ENCODE results near the gene WNT2B.

WNT2B gene

GRCh38 chr1:112527266-112528010 lies 18.7 kb downstream of the WNT2B start:
- DNase-seq (ENCODE audit: low read depth in 2 of 3, low spot score in 1 of 3), result no peak

DNA sequence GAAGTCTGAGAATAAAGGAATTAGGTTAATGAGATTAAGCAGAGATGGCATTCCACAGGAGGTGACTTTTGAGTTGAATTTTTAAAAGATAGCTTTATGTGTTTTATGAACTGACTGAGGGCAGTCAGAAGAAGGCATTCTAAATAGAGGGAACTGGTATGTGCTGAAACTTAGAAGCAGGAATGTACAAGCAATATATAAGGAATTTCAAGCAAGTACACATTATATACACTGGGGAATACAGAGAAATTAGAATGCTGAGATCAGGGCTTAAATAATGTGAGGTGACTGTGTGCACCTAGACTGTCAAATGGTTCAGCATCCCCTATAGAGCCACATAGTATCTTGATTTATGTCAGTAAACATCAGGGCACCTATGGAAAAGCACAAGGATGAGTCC lies 19.3 kb downstream of the WNT2B start:
- DNase-seq (ENCODE audit: low read depth in 2 of 3, low spot score in 1 of 3), result no peak

DNA sequence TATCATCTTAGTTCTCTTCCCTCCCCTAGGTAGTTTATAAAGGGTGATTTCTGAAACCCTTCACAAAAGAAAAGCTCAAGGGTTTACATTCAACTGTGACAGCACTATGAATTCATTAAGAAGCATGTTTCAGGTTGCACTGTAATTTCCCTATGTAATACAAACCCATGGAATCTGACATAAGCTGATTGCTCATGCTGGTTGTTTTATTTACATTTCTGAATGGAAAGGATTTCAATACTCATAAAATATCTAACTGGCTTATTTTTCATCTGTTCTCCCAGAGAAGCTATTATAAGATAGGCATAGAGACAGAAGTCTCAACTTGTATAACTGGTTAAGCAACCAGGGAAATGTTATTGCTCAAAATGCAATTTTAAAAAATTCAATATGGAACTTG lies 20.5 kb downstream of the WNT2B start:
- DNase-seq (ENCODE audit: low read depth in 2 of 3, low spot score in 1 of 3), result no peak

- no peak for DNase-seq (ENCODE audit: low read depth in 2 of 3, low spot score in 1 of 3)
Observed at GRCh38 chr1:112530832-112531231, 22.1 kb downstream of the WNT2B start.

- DNase-seq (ENCODE audit: low read depth in 2 of 3, low spot score in 1 of 3), result no peak
Observed at GRCh38 chr1:112532064-112532463, 23.3 kb downstream of the WNT2B start.

- DNase-seq (ENCODE audit: low read depth in 2 of 3, low spot score in 1 of 3), result no peak
Observed at GRCh38 chr1:112533029-112533428, 24.3 kb downstream of the WNT2B start.

DNA sequence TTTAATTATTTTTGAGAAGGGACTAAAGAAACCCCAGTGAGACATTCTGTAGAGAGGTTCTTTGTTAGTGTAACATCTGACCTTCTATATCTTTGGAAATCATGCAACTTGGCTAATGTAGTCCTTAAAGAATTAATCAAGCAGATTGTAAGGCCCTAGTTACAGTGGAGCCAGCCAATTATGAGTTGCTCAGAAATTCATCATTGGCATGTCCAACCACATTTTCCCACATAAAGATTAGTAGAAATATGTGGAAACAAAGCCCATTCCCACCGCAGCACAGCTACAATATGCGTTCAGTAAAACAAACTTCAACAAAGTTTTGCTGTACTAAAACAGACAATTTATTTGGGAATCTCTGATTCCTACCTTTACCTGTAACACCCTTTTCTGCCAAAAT lies 27.8 kb downstream of the WNT2B start:
- DNase-seq (ENCODE audit: low read depth in 2 of 3, low spot score in 1 of 3), result no peak

DNA sequence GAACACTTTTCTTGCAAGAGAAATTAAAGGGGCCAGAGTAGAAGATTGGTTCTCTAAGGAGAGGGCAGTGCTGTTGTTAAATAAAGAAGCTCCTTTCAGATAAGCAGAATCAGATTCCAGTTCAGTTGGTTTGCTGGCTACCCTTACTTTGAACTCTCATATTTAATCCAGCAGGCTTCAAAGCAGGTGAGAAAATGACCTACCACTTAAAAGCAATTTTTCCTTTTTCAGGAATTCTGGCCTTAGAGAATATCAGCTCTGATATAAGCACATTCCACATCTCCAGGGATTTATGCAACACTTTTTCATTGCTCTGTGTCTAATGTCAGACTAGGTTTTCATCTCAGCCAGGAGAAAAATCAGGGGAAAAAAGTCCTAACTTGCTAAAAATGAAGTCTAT lies 28.7 kb downstream of the WNT2B start:
- no peak for DNase-seq (ENCODE audit: low read depth in 2 of 3, low spot score in 1 of 3)

DNA sequence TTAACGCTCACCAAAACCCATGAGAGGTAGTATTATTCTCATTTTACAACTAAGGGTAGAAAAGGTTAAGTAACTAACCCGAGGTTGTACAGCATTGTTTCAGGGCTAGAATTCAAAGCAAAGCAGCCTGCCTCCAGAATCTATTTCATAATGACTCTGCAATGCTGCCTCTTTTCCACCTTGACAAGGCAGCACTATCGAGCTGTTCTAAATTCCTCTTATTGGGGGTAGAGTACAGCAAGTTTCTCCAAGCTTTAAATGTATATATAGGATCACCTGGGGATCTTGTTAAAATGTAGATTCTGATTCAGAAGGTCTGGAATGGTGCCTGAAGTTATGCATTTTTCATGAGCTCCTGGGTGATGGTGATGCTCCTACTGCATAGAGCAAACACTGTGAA lies 30.1 kb downstream of the WNT2B start:
- no peak for DNase-seq (ENCODE audit: low read depth in 2 of 3, low spot score in 1 of 3)

DNA sequence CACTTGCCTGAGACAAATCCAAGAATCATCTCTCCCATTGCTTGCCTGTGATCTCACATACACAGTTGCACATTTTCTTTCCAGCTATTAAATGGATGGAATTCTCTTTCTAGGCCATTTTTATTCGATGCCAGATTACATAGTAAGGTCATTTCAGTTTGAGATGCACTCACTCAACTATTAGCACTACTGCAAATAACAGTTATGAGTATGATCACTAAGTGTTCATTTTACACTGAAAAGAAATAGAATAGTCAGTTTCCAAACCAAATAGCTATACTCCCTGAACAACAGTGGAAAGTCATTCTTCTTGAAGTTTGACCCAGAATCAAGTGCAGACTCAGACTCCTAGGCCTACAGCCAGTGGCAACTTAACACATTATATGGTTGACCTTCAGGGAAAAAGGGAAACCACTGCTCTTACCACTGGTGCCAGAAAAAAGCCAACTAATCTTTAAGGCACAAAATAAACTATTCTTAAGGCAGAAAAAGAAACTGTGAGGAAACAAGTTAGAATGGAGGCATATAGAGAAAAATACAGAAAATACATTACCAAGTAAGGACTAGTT lies 31.5 kb downstream of the WNT2B start:
- DNase-seq (ENCODE audit: low read depth in 2 of 3, low spot score in 1 of 3), result no peak

- DNase-seq (ENCODE audit: low read depth in 2 of 3, low spot score in 1 of 3), result no peak
Observed at GRCh38 chr1:112541299-112541698, 32.5 kb downstream of the WNT2B start.

- DNase-seq (ENCODE audit: low read depth in 2 of 3, low spot score in 1 of 3), result no peak
Observed at GRCh38 chr1:112542206-112542973, 33.6 kb downstream of the WNT2B start.

DNA sequence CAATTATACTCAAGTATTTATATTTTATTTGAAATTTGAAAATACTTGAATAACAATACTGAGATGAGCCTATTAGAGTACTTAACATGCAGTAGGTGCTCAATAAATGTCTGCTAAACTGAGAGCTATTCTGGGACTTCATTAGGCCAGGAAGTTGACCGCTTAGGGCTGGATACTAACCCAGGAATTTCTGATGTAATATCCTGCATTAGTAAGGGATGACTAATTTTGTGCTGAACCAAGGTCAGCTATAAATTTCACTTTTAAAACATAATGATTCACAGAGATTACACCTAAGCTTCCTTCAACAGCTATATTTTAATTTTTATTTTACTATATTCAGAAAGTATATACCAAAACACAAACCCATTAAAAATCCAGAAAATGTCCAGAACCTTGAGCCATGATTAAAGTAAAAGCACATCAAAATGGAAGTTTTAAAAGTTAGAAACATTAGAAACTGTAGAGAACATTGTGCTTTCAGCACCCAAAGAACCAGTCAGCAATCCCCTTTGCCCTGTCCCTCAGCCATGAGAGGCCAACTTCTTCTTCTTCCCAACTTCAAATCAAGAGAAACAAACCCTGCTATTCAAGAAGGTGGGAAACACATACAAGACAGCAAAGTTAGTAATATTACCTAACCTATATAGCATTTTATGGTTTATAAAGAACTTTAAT lies 35.4 kb downstream of the WNT2B start:
- no peak for DNase-seq (ENCODE audit: low read depth in 2 of 3, low spot score in 1 of 3)

DNA sequence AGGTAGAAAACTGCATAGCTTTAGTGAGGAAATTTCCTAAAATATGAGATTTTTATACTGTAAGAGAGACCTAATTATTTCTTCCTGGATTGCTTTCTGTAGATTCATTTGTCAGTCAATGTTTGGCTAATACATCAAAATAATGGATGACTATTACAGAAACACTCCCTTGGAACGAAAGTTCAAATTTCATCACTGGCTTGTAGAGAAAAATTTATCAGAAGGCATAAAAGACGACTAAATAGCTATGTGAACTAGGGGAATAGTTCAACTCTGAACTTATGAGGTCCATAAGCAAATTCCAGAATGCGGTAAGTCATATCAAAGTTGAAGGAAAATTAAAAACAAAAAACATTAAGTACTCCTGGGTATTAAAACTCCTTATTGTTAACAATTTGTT lies 36.0 kb downstream of the WNT2B start:
- DNase-seq (ENCODE audit: low read depth in 2 of 3, low spot score in 1 of 3), result no peak

DNA sequence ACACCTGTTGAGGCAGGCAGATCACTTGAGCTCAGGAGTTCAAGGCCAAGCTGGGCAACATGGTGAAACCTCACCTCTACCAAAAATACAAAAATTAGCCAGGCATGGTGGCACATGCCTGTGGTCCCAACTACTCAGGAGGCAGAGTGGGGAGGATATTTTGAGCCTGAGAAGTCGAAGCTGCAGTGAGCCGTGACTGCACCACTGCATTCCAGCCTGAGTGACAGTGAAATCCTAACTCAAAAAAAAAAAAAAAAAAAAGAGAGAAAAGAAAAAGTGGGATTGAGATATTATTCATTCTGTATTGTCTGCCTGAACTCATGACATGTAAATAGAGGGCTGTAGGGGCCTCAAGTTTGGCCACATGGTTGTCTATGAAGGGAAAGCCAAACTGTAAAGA lies 37.3 kb downstream of the WNT2B start:
- DNase-seq (ENCODE audit: low read depth in 2 of 3, low spot score in 1 of 3), result no peak

GRCh38 chr1:112548547-112548946 lies 39.8 kb downstream of the WNT2B start:
- no peak for DNase-seq (ENCODE audit: low read depth in 2 of 3, low spot score in 1 of 3)

DNA sequence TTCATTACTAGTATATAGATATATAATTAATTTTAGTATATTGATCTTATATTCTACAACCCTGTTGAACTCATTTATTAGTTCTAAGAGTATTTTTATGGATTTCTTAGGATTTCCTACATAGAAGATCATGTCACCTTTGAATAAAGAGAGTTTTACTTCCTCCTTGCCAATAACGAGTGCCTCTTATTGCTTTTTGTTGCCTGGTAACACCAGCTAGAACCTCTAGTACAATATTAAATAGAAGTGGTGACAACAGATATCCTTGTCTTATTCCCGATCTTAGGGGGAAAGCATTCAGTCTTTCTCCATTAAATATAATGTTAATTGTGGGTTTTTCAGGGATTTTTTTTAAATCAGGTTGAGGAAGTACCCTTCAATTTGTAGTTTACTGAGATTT lies 40.8 kb downstream of the WNT2B start:
- DNase-seq (ENCODE audit: low read depth in 2 of 3, low spot score in 1 of 3), result no peak

DNA sequence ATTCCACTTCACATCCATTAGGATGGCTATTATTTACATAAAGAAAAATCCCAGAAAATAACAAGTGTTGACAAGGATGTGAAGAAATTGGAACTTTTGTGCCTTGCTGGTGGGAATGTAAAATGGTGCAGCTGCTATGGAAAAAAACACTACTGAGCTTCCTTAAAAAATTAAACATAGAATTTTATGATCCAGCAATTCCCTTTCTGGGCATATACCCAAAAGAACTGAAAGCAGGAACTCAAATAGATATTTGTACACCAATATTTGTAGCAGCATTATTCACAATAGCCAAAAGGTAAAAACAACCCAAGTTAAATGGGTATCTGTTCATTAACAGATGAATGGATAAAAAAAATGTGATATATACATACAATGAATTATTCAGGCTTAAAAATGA lies 45.6 kb downstream of the WNT2B start:
- no peak for DNase-seq (ENCODE audit: low read depth in 2 of 3, low spot score in 1 of 3)

- no peak for DNase-seq (ENCODE audit: low read depth in 2 of 3, low spot score in 1 of 3)
Observed at GRCh38 chr1:112557385-112557784, 48.6 kb downstream of the WNT2B start.

DNA sequence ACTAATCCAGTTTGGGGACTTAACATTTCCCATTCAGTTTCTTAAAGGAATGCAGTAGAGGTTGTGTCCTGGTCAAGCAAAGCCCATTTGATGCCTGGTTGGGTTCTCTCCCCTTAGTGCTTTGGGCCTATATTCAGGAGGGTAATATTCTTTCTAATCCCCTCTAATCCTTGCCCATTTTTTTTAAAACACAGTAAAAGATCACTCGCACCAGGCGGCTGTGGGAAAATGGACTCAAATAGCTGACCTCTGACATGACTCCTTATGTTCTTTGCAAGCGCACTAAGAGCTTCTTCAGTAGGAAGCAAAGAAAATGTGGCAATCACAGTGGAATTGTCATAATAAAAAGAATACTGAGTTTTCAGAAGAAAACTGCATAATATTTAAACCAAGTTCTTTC lies 49.9 kb downstream of the WNT2B start:
- DNase-seq (ENCODE audit: low read depth in 2 of 3, low spot score in 1 of 3), result no peak

- no peak for DNase-seq (ENCODE audit: low read depth in 2 of 3, low spot score in 1 of 3)
Observed at GRCh38 chr1:112563341-112563740, 54.6 kb downstream of the WNT2B start.

- DNase-seq (ENCODE audit: low read depth in 2 of 3, low spot score in 1 of 3), result no peak
Observed at GRCh38 chr1:112564081-112564480, 55.3 kb downstream of the WNT2B start.

Data from stimulated activated CD4-positive, alpha-beta T cell treated with anti-CD3 and anti-CD28 coated beads, Interleukin-12 subunit alpha, Interleukin-12 subunit beta, amount 100 ng/mL, for 48 hours (primary cell).